Measurements from ENCODE around the gene HAPLN3. TPM values are rescaled to one million over a fixed set of nuclear protein-coding genes. Genes with fewer than 3 reads are reported as not detected.

The HAPLN3 gene
- total RNA-seq, 2 donors from 2014 or later: 103 to 105 TPM

- H3K27me3 Mint-ChIP-seq: no peaks in the 10 kb centered on the region
- H3K27ac Mint-ChIP-seq: no peak overlapping the region
- no peak for ATAC-seq
- no peaks in the 10 kb centered on the region for H3K36me3 Mint-ChIP-seq (ENCODE audit: low read depth)
- DNase-seq: no peak
- no peaks in the 10 kb centered on the region for H3K4me1 Mint-ChIP-seq
- no peak overlapping the region for H3K4me3 Mint-ChIP-seq
- peaks cover 3% of the 10 kb centered on the region for H3K9me3 ChIP-seq (ENCODE audit: control insufficient read depth, low read length, poor library complexity, severe bottlenecking)
Observed at GRCh38 chr15:88859550-88859949, 35.8 kb downstream of the HAPLN3 start.

GRCh38 chr15:88858934-88859333 lies 36.4 kb downstream of the HAPLN3 start:
- Mint-ChIP-seq H3K27ac (no peak overlapping the region), H3K27me3 (no peaks in the 10 kb centered on the region), H3K4me1 (no peaks in the 10 kb centered on the region), H3K4me3 (no peak overlapping the region), H3K36me3 (ENCODE audit: low read depth) (no peaks in the 10 kb centered on the region)
- ATAC-seq (no peak), DNase-seq (no peak)
- peaks cover 7% of the 10 kb centered on the region for H3K9me3 ChIP-seq (ENCODE audit: control insufficient read depth, low read length, poor library complexity, severe bottlenecking)

- no peak overlapping the region for H3K4me3 Mint-ChIP-seq
- peaks cover 8% of the 10 kb centered on the region for H3K9me3 ChIP-seq (ENCODE audit: control insufficient read depth, low read length, poor library complexity, severe bottlenecking)
- peaks cover 14% of the 10 kb centered on the region for H3K27me3 Mint-ChIP-seq
- ATAC-seq (no peak), DNase-seq (no peak)
- no peaks in the 10 kb centered on the region for H3K36me3 Mint-ChIP-seq (ENCODE audit: low read depth)
- no peaks in the 10 kb centered on the region for H3K4me1 Mint-ChIP-seq
- H3K27ac Mint-ChIP-seq: no peak overlapping the region
Observed at GRCh38 chr15:88852476-88852875, 42.9 kb downstream of the HAPLN3 start.

- DNase-seq (no peak), ATAC-seq (no peak)
- Mint-ChIP-seq H3K27ac (no peak overlapping the region), H3K4me3 (no peak overlapping the region), H3K27me3 (peaks cover 14% of the 10 kb centered on the region), H3K4me1 (no peaks in the 10 kb centered on the region), H3K36me3 (ENCODE audit: low read depth) (no peaks in the 10 kb centered on the region)
- H3K9me3 ChIP-seq (ENCODE audit: control insufficient read depth, low read length, poor library complexity, severe bottlenecking): peaks cover 5% of the 10 kb centered on the region
Observed at GRCh38 chr15:88849376-88850072, 45.8 kb downstream of the HAPLN3 start.

GRCh38 chr15:88848203-88848602 lies 47.1 kb downstream of the HAPLN3 start:
- no peaks in the 10 kb centered on the region for H3K9me3 ChIP-seq (ENCODE audit: control insufficient read depth, low read length, poor library complexity, severe bottlenecking)
- H3K27me3 Mint-ChIP-seq: peaks cover 14% of the 10 kb centered on the region
- no peaks in the 10 kb centered on the region for H3K4me1 Mint-ChIP-seq
- no peak overlapping the region for H3K4me3 Mint-ChIP-seq
- no peaks in the 10 kb centered on the region for H3K36me3 Mint-ChIP-seq (ENCODE audit: low read depth)
- H3K27ac Mint-ChIP-seq: no peak overlapping the region
- ATAC-seq (no peak), DNase-seq (no peak)

GRCh38 chr15:88847144-88847543 lies 48.2 kb downstream of the HAPLN3 start:
- peaks cover 6% of the 10 kb centered on the region for H3K27me3 Mint-ChIP-seq
- H3K4me1 Mint-ChIP-seq: no peaks in the 10 kb centered on the region
- no peak for ATAC-seq
- no peak for DNase-seq
- H3K27ac Mint-ChIP-seq: no peak overlapping the region
- no peaks in the 10 kb centered on the region for H3K9me3 ChIP-seq (ENCODE audit: control insufficient read depth, low read length, poor library complexity, severe bottlenecking)
- no peaks in the 10 kb centered on the region for H3K36me3 Mint-ChIP-seq (ENCODE audit: low read depth)
- H3K4me3 Mint-ChIP-seq: no peak overlapping the region

GRCh38 chr15:88845616-88846015 lies 49.7 kb downstream of the HAPLN3 start:
- no peaks in the 10 kb centered on the region for H3K9me3 ChIP-seq (ENCODE audit: control insufficient read depth, low read length, poor library complexity, severe bottlenecking)
- Mint-ChIP-seq H3K36me3 (ENCODE audit: low read depth) (no peaks in the 10 kb centered on the region), H3K27ac (no peak overlapping the region), H3K4me3 (no peak overlapping the region), H3K4me1 (no peaks in the 10 kb centered on the region), H3K27me3 (peaks cover 5% of the 10 kb centered on the region)
- DNase-seq (no peak), ATAC-seq (no peak)

- DNase-seq (no peak), ATAC-seq (no peak)
- H3K9me3 ChIP-seq (ENCODE audit: control insufficient read depth, low read length, poor library complexity, severe bottlenecking): no peaks in the 10 kb centered on the region
- Mint-ChIP-seq H3K27ac (no peak overlapping the region), H3K36me3 (ENCODE audit: low read depth) (no peaks in the 10 kb centered on the region), H3K4me1 (no peaks in the 10 kb centered on the region), H3K27me3 (peaks cover 12% of the 10 kb centered on the region), H3K4me3 (no peak overlapping the region)
Observed at GRCh38 chr15:88844749-88845386, 50.5 kb downstream of the HAPLN3 start.

GRCh38 chr15:88843334-88843733 lies 52.0 kb downstream of the HAPLN3 start:
- Mint-ChIP-seq H3K27me3 (peaks cover 22% of the 10 kb centered on the region), H3K4me3 (no peak overlapping the region), H3K27ac (no peak overlapping the region), H3K36me3 (ENCODE audit: low read depth) (no peaks in the 10 kb centered on the region), H3K4me1 (no peaks in the 10 kb centered on the region)
- ATAC-seq (no peak), DNase-seq (no peak)
- H3K9me3 ChIP-seq (ENCODE audit: control insufficient read depth, low read length, poor library complexity, severe bottlenecking): no peaks in the 10 kb centered on the region

GRCh38 chr15:88842156-88842555 lies 53.2 kb downstream of the HAPLN3 start:
- Mint-ChIP-seq H3K36me3 (ENCODE audit: low read depth) (no peaks in the 10 kb centered on the region), H3K27ac (no peak overlapping the region), H3K4me1 (no peaks in the 10 kb centered on the region), H3K4me3 (no peak overlapping the region), H3K27me3 (peaks cover 27% of the 10 kb centered on the region)
- no peak for ATAC-seq
- DNase-seq: no peak
- no peaks in the 10 kb centered on the region for H3K9me3 ChIP-seq (ENCODE audit: control insufficient read depth, low read length, poor library complexity, severe bottlenecking)

- Mint-ChIP-seq H3K27me3 (peaks cover 27% of the 10 kb centered on the region), H3K4me1 (no peaks in the 10 kb centered on the region), H3K27ac (no peak overlapping the region), H3K4me3 (no peak overlapping the region), H3K36me3 (ENCODE audit: low read depth) (no peaks in the 10 kb centered on the region)
- ATAC-seq: no peak
- no peaks in the 10 kb centered on the region for H3K9me3 ChIP-seq (ENCODE audit: control insufficient read depth, low read length, poor library complexity, severe bottlenecking)
- no peak for DNase-seq
Observed at GRCh38 chr15:88841236-88841635, 54.1 kb downstream of the HAPLN3 start.

- Mint-ChIP-seq H3K27me3 (peaks cover 30% of the 10 kb centered on the region), H3K4me1 (peaks cover 3% of the 10 kb centered on the region), H3K36me3 (ENCODE audit: low read depth) (no peaks in the 10 kb centered on the region), H3K4me3 (no peak overlapping the region), H3K27ac (no peak overlapping the region)
- DNase-seq (no peak), ATAC-seq (no peak)
- H3K9me3 ChIP-seq (ENCODE audit: control insufficient read depth, low read length, poor library complexity, severe bottlenecking): no peaks in the 10 kb centered on the region
Observed at GRCh38 chr15:88839961-88840360, 55.4 kb downstream of the HAPLN3 start.

- peaks cover 5% of the 10 kb centered on the region for H3K4me1 Mint-ChIP-seq
- no peak overlapping the region for H3K27ac Mint-ChIP-seq
- H3K27me3 Mint-ChIP-seq: peaks cover 32% of the 10 kb centered on the region
- DNase-seq (no peak), ATAC-seq (no peak)
- no peaks in the 10 kb centered on the region for H3K9me3 ChIP-seq (ENCODE audit: control insufficient read depth, low read length, poor library complexity, severe bottlenecking)
- no peaks in the 10 kb centered on the region for H3K36me3 Mint-ChIP-seq (ENCODE audit: low read depth)
- no peak overlapping the region for H3K4me3 Mint-ChIP-seq
Observed at GRCh38 chr15:88839146-88839545, 56.2 kb downstream of the HAPLN3 start.

GRCh38 chr15:88838667-88839066 lies 56.7 kb downstream of the HAPLN3 start:
- Mint-ChIP-seq H3K27me3 (peaks cover 32% of the 10 kb centered on the region), H3K36me3 (ENCODE audit: low read depth) (no peaks in the 10 kb centered on the region), H3K4me1 (peaks cover 5% of the 10 kb centered on the region), H3K27ac (no peak overlapping the region), H3K4me3 (no peak overlapping the region)
- no peak for ATAC-seq
- no peaks in the 10 kb centered on the region for H3K9me3 ChIP-seq (ENCODE audit: control insufficient read depth, low read length, poor library complexity, severe bottlenecking)
- no peak for DNase-seq

All from T-helper 17 cell (primary cell).